Nephron progenitor cell (in vitro differentiated cells): Measurements from ENCODE around the gene CST2.
"Not testable (repeated sequence)": the region's sequence is repeated elsewhere in the genome, so short reads cannot be mapped to it uniquely, and the experiment has no call there.

ENCODE experiments used
- DNase-seq: peaks from one replicate; pipeline ENCODE4 v3.0.0; 2021
- H3K27ac Mint-ChIP-seq: 2 replicates; pipeline ENCODE4 v1.8.0; 2021; ENCODE audit warnings: mild to moderate bottlenecking, moderate library complexity, mixed read lengths
- H3K27me3 Mint-ChIP-seq: 2 replicates; pipeline ENCODE4 v1.8.0; 2021; ENCODE audit warnings: mild to moderate bottlenecking, low read depth, mixed read lengths; ENCODE audit not compliant: poor library complexity
- H3K36me3 Mint-ChIP-seq: 2 replicates; pipeline ENCODE4 v1.8.0; 2021; ENCODE audit warnings: low read depth, mixed read lengths
- H3K4me1 Mint-ChIP-seq: 2 replicates; pipeline ENCODE4 v1.8.0; 2021; ENCODE audit warnings: mixed read lengths
- H3K4me3 Mint-ChIP-seq: 2 replicates; pipeline ENCODE4 v1.8.0; 2021; ENCODE audit warnings: mild to moderate bottlenecking, moderate library complexity, mixed read lengths
- H3K9me3 Mint-ChIP-seq: 2 replicates; pipeline ENCODE4 v1.8.0; 2021; ENCODE audit warnings: mild to moderate bottlenecking, moderate library complexity, mixed read lengths
- CTCF ChIP-seq: fragments of 200-600 bp; sonication (generic); IDR thresholded peaks from 2 replicates; pipeline ENCODE4 v1.5.0; 2021; ENCODE audit warnings: antibody characterized with exemption

The CST2 gene

GRCh38 chr20:23870461-23870860, 43.9 kb upstream of the CST2 start:
- no peak for TF ChIP-seq CTCF
- no peaks in the 10 kb centered on the region for H3K36me3 Mint-ChIP-seq
- peaks cover 6% of the 10 kb centered on the region for H3K27me3 Mint-ChIP-seq
- no peak for DNase-seq
- H3K4me3 Mint-ChIP-seq: no peak overlapping the region
- no peak overlapping the region for H3K27ac Mint-ChIP-seq
- no peaks in the 10 kb centered on the region for H3K9me3 Mint-ChIP-seq
- peaks cover 58% of the 10 kb centered on the region for H3K4me1 Mint-ChIP-seq

- Mint-ChIP-seq H3K36me3 (no peaks in the 10 kb centered on the region), H3K27me3 (peaks cover 6% of the 10 kb centered on the region), H3K27ac (peak overlapping the region; percentile 69), H3K4me1 (peaks cover 49% of the 10 kb centered on the region), H3K4me3 (no peak overlapping the region), H3K9me3 (peaks cover 3% of the 10 kb centered on the region)
- TF ChIP-seq CTCF: no peak
- no peak for DNase-seq
Observed at GRCh38 chr20:23869520-23869919, 43.0 kb upstream of the CST2 start.

GRCh38 chr20:23868321-23868720, 41.8 kb upstream of the CST2 start:
- H3K27ac Mint-ChIP-seq: no peak overlapping the region
- H3K36me3 Mint-ChIP-seq: no peaks in the 10 kb centered on the region

GRCh38 chr20:23867152-23867776, 40.7 kb upstream of the CST2 start:
- TF ChIP-seq CTCF: no peak
- no peak for DNase-seq
- Mint-ChIP-seq H3K36me3 (no peaks in the 10 kb centered on the region), H3K9me3 (peaks cover 10% of the 10 kb centered on the region), H3K27me3 (peaks cover 6% of the 10 kb centered on the region), H3K4me3 (no peak overlapping the region), H3K4me1 (peaks cover 38% of the 10 kb centered on the region), H3K27ac (no peak overlapping the region)

More at GRCh38 chr20:23868321-23868720, 41.8 kb upstream of the CST2 start:
- H3K27me3 Mint-ChIP-seq: peaks cover 6% of the 10 kb centered on the region
- H3K4me1 Mint-ChIP-seq: peaks cover 38% of the 10 kb centered on the region
- peaks cover 10% of the 10 kb centered on the region for H3K9me3 Mint-ChIP-seq
- no peak for DNase-seq
- H3K4me3 Mint-ChIP-seq: peak overlapping the region; percentile 52
- TF ChIP-seq CTCF: no peak

- not testable (repeated sequence) for H3K36me3 Mint-ChIP-seq, H3K27ac Mint-ChIP-seq, DNase-seq, H3K4me3 Mint-ChIP-seq, H3K27me3 Mint-ChIP-seq, H3K9me3 Mint-ChIP-seq
- peaks cover 24% of the 10 kb centered on the region for H3K4me1 Mint-ChIP-seq
Observed at GRCh38 chr20:23860771-23861170, 34.2 kb upstream of the CST2 start.

- DNase-seq: peak; percentile 51
- Mint-ChIP-seq H3K27ac (no peak overlapping the region), H3K9me3 (no peaks in the 10 kb centered on the region), H3K4me3 (peak overlapping the region; percentile 10), H3K27me3 (no peaks in the 10 kb centered on the region), H3K4me1 (peaks cover 24% of the 10 kb centered on the region), H3K36me3 (no peaks in the 10 kb centered on the region)
- no peak for TF ChIP-seq CTCF
Observed at GRCh38 chr20:23857962-23858595, 31.6 kb upstream of the CST2 start.
